ENCODE results near the gene ANKRD33B. TPM values are rescaled to one million over a fixed set of nuclear protein-coding genes. Genes with fewer than 3 reads are reported as not detected.
A peak's percentile ranks its signal among the peaks of the same experiment; 100 is the strongest.

ANKRD33B gene
- total and polyA plus RNA-seq, 2 experiments from 2014 or later = 1.5 to 2.0 TPM

DNA sequence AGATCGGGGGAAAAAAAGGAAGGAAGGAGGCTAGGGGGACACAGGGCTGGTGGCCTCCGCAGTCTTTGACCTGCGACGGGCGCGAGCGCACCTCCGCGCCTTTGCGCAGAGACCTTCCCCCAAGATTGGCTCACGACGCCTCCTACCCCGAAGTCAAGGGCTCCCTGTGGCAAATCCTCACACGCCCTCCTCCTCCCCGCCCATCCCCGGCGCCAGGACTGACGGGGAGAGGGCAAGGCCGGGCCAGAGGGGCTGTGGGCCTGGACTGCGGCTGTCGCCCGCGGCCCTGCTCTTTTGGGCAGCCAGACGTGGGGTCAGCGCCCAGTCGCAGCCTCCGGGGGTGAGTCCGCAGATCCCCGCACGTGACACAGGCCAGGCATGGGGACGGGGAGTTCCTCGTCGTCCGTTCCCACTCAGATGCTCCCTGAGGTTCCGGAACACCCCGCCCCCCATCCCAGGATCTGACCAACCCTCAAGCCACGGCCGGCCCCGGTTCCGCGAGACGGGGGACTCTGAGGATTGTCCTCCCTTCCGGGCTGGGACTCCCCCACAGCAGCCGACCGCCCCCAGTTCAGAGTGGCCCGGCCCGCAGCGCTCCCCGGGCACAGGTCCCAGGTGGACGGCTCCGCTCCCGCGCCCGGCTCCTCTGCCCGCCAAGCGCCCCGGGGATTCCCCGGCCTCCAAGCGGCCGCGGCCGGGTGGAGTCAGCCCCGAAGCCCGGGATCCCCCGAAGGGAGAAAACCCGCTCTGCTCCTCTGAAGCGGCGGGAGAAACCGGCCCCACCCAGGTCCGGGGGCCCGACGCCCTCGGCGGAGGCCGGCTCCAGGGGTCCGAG lies 543 bp upstream of the ANKRD33B start:
- peak overlapping the region; percentile 64 for H3K4me3 ChIP-seq
- H4K20me1 ChIP-seq (ENCODE audit: insufficient read depth, poor library complexity, severe bottlenecking) = no peaks in the 10 kb centered on the region
- H3K79me2 ChIP-seq = no peaks in the 10 kb centered on the region
- peak; percentile 65 for DNase-seq (ENCODE audit: low spot score)
- no peaks in the 10 kb centered on the region for H3K9me3 ChIP-seq (ENCODE audit: low read depth)
- H3K36me3 ChIP-seq (replicated peaks; ENCODE audit: insufficient read depth, low read depth) = no peaks in the 10 kb centered on the region
- 7% methylated on average over 48 of the region's 76 CpGs for WGBS (ENCODE audit: low lambda C conversion rate, missing lambda C conversion rate)
- no peaks in the 10 kb centered on the region for H3K9me2 ChIP-seq (replicated peaks; ENCODE audit: insufficient read depth)
- H3K4me2 ChIP-seq = peak overlapping the region; percentile 98
- H3K27me3 ChIP-seq = peaks cover 29% of the 10 kb centered on the region
- no peak for TF ChIP-seq EZH2 (IDR thresholded peaks at IDR 0.05; ENCODE audit: borderline replicate concordance)
- TF ChIP-seq, protein P1, sequence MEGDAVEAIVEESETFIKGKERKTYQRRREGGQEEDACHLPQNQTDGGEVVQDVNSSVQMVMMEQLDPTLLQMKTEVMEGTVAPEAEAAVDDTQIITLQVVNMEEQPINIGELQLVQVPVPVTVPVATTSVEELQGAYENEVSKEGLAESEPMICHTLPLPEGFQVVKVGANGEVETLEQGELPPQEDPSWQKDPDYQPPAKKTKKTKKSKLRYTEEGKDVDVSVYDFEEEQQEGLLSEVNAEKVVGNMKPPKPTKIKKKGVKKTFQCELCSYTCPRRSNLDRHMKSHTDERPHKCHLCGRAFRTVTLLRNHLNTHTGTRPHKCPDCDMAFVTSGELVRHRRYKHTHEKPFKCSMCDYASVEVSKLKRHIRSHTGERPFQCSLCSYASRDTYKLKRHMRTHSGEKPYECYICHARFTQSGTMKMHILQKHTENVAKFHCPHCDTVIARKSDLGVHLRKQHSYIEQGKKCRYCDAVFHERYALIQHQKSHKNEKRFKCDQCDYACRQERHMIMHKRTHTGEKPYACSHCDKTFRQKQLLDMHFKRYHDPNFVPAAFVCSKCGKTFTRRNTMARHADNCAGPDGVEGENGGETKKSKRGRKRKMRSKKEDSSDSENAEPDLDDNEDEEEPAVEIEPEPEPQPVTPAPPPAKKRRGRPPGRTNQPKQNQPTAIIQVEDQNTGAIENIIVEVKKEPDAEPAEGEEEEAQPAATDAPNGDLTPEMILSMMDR (IDR thresholded peaks at IDR 0.05; ENCODE audit: poor library complexity) = no peak
- TF ChIP-seq EZH2phosphoT487 (IDR thresholded peaks at IDR 0.05; ENCODE audit: low read depth, severe bottlenecking, unreplicated experiment) = no peak
- peaks cover 21% of the 10 kb centered on the region for H3K4me1 ChIP-seq (ENCODE audit: insufficient read depth)
- peak overlapping the region; percentile 29 for H3K27ac ChIP-seq
- H2AFZ ChIP-seq = peak overlapping the region; percentile 87

DNA sequence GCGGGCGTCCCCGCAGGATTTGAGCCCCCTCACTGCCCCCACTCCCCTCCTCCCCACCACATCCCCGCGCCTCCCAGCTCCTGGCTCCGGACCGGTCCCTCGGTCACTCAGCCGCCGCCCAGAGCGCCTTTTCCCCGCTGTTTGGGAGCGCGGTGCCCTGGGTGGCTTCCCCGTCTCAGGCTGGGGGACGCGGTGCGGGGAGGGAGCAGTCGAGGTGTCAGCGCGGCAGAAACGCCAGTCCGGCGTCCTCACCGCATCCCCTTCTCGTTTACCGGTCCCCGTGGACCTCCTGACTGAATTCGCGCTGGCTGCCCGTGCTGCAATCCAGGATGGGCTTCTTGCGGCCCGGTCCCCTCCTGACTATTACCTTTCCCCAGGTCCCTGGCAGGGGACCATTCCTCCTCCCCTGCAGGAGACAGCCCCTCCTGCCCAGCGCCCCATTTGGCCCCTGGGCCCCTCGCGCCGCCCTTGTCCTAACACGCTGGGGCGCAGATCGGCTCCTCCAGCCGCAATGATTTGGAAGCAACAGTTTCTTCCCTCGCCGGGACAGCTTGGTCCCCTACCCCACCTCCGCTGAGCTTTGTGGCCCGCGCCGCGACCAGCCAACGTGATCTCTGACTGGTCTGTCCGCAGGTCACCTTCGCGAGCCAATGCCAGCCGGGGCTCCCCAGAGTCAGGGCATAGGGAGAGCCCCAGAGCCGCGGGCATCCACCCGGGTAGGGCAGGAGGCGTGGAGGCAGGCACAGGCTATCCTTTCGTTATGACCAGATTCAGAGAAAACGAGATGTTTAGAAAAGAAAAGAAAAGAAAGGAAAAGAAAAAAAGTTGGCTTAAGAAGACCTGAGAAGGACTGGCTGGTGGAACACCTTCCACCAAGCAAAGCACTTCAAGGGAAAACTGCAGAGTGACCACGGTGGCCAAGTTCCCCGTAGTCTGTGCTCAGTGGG lies 1.2 kb downstream of the ANKRD33B start:
- no peaks in the 10 kb centered on the region for H3K9me3 ChIP-seq (ENCODE audit: low read depth)
- no peaks in the 10 kb centered on the region for H3K79me2 ChIP-seq
- no peaks in the 10 kb centered on the region for H3K36me3 ChIP-seq (replicated peaks; ENCODE audit: insufficient read depth, low read depth)
- H3K9me2 ChIP-seq (replicated peaks; ENCODE audit: insufficient read depth) = no peaks in the 10 kb centered on the region
- H4K20me1 ChIP-seq (ENCODE audit: insufficient read depth, poor library complexity, severe bottlenecking) = no peaks in the 10 kb centered on the region
- H3K27ac ChIP-seq = no peak overlapping the region
- WGBS (ENCODE audit: low lambda C conversion rate, missing lambda C conversion rate) = 8% methylated on average over 47 of the region's 61 CpGs
- peak overlapping the region; percentile 24 for H2AFZ ChIP-seq
- H3K4me2 ChIP-seq = peak overlapping the region; percentile 98
- H3K4me1 ChIP-seq (ENCODE audit: insufficient read depth) = peaks cover 21% of the 10 kb centered on the region
- peaks cover 29% of the 10 kb centered on the region for H3K27me3 ChIP-seq
- H3K4me3 ChIP-seq = peak overlapping the region; percentile 64
- DNase-seq (ENCODE audit: low spot score) = no peak
- TF ChIP-seq, protein P1 (IDR thresholded peaks at IDR 0.05; ENCODE audit: poor library complexity) = no peak
- TF ChIP-seq EZH2 (IDR thresholded peaks at IDR 0.05; ENCODE audit: borderline replicate concordance) (no peak), EZH2phosphoT487 (IDR thresholded peaks at IDR 0.05; ENCODE audit: low read depth, severe bottlenecking, unreplicated experiment) (peak; percentile 37)

DNA sequence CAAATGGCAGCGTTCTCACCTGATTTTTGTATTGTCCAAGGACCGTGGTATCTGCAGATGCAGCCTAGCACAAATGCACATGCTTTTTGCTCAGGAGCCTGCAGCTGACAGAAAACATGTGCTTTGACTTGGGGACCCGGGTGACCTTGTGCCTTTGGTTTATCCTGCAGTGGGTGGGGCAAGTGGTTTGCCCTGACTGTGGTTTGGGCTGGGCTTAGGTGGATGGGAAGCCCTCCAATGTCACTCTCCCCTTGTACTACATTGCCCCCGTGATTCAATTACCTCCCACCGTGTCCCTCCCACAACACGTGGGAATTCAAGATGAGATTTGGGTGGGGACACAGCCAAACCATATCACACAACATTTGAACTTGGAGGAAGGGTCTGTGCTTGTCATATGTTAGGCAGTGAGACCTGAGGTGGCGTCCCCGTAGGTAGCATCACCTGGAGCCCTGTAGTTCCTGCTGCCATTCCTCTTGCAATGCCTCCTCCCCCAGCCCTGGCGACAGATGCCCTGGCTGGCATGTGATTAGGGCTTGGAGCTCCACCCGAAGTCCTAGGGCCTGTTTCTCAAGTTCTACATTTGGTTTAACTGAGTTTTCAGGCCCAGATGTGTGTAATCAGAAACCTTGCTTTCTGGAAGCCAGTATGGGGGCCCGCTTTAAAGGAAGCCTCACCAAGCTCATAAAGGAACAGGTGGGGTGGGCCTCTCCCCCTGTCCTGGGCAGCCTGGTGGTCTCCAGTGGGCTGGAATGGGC lies 2.1 kb downstream of the ANKRD33B start:
- H3K36me3 ChIP-seq (replicated peaks; ENCODE audit: insufficient read depth, low read depth) = no peaks in the 10 kb centered on the region
- H3K9me3 ChIP-seq (ENCODE audit: low read depth) = no peaks in the 10 kb centered on the region
- H3K9me2 ChIP-seq (replicated peaks; ENCODE audit: insufficient read depth) = no peaks in the 10 kb centered on the region
- H3K4me3 ChIP-seq = peak overlapping the region; percentile 64
- no peaks in the 10 kb centered on the region for H3K79me2 ChIP-seq
- peaks cover 21% of the 10 kb centered on the region for H3K4me1 ChIP-seq (ENCODE audit: insufficient read depth)
- DNase-seq (ENCODE audit: low spot score) = no peak
- no peaks in the 10 kb centered on the region for H4K20me1 ChIP-seq (ENCODE audit: insufficient read depth, poor library complexity, severe bottlenecking)
- H3K27me3 ChIP-seq = peaks cover 29% of the 10 kb centered on the region
- TF ChIP-seq, protein P1 (IDR thresholded peaks at IDR 0.05; ENCODE audit: poor library complexity) = no peak
- TF ChIP-seq EZH2phosphoT487 (IDR thresholded peaks at IDR 0.05; ENCODE audit: low read depth, severe bottlenecking, unreplicated experiment) = no peak
- no peak for TF ChIP-seq EZH2 (IDR thresholded peaks at IDR 0.05; ENCODE audit: borderline replicate concordance)
- peak overlapping the region; percentile 98 for H3K4me2 ChIP-seq
- WGBS (ENCODE audit: low lambda C conversion rate, missing lambda C conversion rate) = 61% methylated on average over 11 of the region's 11 CpGs
- no peak overlapping the region for H2AFZ ChIP-seq
- no peak overlapping the region for H3K27ac ChIP-seq
